Mesenteric fat pad (tissue), 1 donor: ENCODE measurements around the gene SCN1B. TPM values are rescaled to one million over a fixed set of nuclear protein-coding genes. Genes with fewer than 3 reads are reported as not detected.
A peak's percentile ranks its signal among the peaks of the same experiment; 100 is the strongest.
"Not testable (repeated sequence)": the region's sequence is repeated elsewhere in the genome, so short reads cannot be mapped to it uniquely, and the experiment has no call there.

Experiments
- DNase-seq: peaks from one replicate; pipeline ENCODE4 v3.0.0-alpha.2; 2020; ENCODE audit warnings: low spot score
- total RNA-seq: library from RNA; stranded (reverse); fragmentation: NEBNext Ultra II Directional; extraction: Animal tissue kit (Norgen Biotek cat#: 25700); gene quantifications from one replicate; pipeline ENCODE4 v1.2.1, GENCODE V29; 2021
- donor health status: DM: yes; HTN: yes; CAD: no.

The SCN1B gene
- total RNA-seq, 1 donor from 2014 or later: 17.3 TPM

DNA sequence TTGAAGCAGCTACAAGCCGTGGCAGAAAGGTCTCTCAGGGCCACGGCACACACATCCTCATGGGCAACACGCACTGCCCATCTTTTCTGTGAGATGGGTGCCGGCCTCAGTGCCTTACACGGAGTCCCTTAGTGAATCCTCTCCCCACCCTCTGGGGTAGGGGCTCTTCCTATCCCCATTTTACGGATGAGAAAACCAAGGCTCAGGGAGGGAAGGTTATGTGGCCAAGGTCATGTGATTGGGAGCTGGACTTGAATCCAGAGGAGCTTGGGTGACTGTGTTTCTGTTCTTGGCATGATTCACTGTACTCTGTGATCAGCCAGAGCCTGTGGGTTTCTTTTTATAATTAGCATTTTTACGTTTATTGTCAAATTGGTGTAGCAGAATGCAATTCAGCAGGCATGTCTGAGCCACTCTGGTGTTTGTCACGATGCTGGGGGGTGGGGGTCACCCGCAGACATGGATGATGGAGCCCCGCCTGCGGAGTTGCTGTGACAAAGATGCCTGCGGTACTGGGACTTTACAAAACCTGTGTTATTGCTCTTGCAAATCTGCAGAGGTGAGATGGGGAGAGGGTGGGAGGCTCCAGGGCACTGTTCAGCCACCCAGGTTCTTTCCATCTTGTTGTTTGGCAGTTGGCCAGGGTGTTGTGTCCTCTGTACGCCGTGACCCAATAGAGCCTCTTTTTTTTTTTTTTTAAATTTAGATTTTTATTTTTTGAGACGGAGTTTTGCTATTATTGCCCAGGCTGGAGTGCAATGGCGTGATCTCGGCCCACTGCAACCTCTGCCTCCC lies 4.5 kb downstream of the SCN1B start:
- no peak for DNase-seq

DNA sequence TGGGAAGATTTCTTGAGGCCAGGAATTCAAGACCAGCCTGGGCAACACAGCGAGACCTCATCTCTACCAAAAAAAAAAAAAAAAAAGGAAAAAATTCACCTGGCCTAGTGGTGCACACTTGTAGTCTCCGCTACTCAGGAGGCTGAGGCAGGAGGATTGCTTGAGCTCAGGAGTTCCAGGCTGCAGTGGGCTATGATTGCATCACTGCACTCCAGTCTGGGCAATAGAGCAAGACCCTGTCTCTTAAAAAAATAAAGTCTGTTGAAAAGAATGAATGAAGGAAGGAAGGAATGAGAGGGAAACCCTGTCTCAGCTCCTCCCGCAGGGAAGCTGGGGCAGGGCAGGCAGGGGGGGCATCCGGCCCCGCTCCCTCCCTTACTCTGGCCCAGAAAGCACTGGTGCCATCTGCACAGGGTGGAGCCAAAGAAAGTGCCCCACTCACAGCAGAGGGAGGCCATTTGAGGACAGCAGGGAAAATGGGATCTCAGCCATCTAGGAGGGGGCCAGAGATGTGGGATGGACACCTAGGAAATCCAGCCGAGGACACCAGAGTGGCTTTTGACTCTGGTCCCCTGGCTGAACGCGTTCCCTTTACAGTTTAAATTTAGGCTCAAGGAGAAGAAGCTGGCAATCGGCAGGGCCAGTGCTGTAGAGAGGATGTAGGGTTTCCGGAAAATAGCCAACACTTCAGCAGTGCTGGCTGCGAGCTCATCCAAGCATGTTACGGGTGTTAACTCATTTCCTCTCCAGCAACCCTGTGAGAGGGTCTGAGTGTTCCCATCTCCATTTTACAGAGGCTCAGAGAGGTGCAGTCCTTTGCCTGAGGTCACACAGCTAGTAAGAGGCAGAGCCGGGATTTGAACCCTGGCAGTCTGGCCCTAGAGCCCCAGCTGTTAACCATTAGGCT lies 7.7 kb downstream of the SCN1B start:
- no peak for DNase-seq

DNA sequence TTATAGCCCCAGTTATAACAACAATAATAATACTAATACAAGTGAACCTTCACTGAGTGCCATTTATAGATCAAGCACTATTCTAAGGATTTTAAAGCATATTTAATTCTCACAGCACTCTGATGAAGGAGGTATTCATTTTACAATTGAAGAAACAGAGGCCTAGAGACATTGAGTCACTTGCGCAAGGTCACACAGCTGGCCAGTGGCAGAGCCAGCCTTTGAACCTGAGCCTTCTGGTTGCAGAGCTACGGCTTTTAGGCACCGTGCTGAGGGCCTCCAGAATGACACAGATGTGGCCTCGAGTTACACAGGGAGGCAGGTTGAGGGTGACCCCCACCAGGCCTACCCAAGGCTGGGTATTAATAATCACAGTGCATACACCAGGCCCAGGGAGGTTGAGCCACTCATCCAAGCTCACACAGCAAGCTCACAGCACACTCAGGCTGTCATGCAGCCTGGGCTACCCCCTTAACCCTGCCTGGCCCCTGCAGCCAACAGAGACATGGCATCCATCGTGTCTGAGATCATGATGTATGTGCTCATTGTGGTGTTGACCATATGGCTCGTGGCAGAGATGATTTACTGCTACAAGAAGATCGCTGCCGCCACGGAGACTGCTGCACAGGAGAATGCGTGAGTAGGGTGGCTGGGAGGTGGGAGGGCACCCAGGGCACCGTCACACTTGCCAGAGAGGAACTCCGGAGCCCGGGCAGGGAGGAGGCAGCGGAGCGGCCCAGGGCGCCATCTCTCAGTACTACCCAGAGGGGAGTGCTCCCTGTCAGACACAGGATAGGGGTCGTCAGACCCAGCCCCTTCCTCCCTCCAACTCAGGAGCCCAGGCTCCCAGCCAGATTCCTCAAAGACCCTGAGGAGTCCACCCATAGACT lies 8.6 kb downstream of the SCN1B start:
- DNase-seq: no peak

DNA sequence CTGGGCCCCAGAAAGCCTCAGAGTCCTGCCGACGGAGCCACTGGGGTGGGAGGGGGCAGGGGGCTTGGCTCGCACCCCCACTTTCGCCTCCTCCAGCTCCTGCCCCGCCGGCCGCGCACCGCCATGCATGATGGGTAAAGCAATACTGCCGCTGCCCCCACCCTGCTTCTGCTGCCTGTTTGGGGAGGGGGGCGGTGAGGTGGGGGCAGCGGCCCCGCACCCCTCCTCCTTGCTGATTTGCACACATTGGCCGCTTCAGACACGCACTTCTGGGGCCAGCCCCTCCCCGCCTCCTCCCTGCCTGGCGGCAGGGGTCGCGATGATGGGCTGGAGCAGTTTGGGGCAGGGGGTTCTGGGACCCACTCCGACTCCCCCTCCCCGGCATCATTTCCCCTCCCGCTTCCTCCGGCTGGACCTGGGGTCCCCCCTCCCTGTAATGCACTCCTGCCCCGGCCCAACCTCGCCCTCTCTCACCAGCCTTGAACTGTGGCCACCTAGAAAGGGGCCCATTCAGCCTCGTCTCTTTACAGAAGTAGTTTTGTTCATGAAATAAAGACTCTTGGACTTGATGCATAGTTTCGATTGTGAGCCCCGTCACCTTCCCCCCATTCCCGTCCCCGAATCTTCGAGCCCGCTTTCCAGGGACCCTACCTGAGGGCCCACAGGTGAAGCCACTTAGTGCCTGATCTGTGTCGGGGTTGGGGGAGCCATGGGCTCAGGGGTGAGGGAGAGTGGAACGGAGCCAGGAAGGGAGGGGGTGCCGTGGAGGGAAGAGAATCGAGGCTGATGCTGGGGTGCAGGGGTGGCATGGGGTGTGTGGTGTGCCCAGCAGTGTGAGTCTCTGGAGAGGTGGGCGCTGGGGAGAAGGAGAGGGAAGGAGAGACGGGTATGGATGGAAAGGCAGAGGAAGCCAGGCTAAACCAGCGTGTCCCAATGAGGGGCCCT lies 9.9 kb downstream of the SCN1B start:
- DNase-seq: no peak

DNA sequence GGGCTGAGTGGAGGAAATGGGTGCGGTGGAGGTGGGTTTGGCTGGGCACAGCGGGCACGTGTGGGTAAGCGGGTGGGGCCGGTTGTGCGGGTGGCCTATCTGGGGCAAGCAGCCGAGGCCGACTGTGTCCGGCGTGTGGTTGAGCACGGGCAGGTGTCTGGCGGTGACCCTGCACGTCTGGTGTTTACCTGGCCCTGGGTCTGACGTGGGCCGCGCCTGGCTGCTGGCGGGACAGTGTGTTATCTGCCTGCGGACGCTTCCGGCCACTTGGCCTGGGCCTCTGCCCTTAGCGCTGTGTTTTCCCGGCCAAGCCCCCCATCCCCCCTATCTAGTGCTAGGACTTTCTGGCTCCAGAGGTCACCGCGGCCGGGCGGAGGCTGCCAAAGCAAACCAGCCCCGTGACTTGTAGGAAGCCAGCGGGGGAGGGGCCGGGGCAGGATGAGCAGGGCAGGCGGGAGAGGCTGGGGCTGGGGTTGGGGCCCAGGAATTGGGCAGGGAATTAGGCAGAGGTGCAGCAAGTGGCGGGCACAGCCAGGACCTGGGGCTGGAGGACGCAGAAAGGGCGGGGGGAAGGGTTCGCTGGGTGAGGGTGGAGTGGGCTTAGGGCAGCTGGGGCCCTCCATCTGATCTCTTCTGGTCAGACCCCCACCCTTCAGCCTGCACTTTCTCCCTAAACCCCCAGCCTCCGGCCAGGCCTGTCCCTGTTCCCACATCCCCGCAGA lies 10.7 kb downstream of the SCN1B start:
- peak; percentile 93 for DNase-seq

DNA sequence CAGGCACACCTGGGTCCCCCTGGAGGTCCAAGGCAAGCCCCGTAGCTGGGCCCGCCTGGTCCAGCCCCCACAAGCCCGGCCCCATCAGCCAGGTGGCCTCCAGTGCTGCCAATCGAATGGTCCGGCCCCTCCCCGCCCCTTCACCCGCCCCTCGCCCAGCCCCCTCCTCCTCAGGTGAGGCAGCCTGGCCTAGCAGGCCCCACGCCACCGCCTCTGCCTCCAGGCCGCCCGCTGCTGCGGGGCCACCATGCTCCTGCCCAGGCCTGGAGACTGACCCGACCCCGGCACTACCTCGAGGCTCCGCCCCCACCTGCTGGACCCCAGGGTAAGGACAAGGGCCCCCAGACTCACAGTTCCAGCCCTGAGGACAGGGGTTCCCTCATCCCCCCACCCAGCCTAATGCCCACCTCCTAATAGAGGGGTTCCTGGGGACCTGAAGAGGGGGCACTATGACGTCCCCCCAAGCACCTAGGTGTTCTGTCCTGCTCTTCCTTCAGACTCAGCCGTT lies 11.3 kb downstream of the SCN1B start, which contains the start of gene HPN:
HPN (plus strand) TSS at position 174 of the 508 bp plus-strand sequence. CDS start 786 bp downstream, outside the sequence.
- no peak for DNase-seq

DNA sequence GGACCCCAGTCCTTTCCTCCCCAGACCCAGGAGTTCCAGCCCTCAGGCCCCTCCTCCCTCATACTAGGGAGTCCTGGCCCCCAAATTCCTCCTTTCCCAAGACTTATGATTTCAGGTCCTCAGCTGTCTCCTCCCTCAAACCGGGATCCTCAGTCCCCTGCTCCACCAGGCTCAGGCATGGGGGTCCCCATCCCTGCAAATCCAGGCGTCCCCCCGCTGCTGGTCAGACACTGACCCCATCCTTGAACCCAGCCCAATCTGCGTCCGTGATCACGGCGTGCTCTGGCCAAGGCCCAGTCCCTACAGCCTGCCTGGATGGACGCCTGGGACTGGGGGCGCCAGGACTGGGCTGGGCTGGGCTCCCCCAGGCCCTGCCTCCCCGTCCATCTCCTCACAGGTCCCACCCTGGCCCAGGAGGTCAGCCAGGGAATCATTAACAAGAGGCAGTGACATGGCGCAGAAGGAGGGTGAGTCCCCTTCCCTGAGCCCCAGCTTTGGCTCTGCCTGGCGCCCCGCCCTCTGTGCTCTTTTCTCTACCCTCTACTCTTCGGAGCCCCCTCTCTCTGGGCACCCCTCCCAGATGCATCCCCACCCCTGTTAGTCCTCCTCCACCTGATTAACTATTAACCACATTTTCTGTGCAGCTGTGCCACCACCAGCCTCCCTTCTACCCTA lies 11.9 kb downstream of the SCN1B start:
- no peak for DNase-seq

DNA sequence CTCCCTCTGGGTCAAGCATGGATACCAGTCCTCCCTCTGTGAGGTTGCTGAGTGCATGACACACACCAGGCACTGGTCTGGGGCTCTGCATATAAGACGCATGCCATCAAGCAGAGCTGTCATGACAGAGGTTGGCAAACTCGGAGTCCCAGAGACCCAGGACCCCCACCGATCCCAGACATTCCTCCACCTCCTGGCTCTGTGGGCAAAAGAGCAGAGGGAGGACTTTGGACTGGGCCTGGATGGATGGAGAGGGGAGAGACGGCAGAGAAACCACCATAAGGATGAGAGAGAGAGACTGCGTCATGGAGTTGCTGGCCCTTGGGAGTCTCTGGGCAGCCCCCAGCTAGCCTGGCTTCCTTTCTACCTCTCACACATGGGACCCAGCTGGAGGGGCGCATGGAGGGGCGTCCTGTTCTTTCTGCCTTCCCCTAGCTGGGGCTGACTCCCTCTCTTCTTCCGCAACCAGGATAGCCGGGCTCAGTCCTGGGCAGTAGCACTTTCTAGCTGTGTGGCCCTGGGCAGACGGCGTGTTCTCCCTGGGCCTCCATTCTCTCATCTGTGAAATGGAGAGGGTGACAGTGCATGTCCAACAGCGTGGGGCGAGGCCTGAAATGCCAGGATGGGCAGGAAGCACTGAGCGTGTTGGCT lies 12.8 kb downstream of the SCN1B start:
- DNase-seq: no peak

DNA sequence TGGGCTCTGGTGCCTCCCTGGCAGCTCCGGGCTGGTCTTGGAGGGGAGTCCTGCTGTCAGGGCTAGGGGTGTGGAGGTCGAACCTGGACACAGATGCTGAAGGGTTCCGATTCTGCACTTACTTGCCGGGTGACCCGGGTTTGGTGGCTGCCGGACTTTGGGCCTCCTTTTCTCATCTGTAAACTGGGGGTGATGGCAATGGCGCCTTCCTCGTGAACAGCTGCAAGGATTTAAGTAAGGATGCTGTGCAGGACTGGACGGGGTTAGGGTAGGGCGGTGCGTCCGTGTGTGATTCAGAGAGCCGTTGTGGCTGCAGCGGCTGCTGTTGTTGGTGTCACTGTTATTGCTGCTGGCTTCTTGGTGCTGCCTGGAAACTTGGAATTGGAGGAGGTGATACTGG lies 13.6 kb downstream of the SCN1B start:
- no peak for DNase-seq

DNA sequence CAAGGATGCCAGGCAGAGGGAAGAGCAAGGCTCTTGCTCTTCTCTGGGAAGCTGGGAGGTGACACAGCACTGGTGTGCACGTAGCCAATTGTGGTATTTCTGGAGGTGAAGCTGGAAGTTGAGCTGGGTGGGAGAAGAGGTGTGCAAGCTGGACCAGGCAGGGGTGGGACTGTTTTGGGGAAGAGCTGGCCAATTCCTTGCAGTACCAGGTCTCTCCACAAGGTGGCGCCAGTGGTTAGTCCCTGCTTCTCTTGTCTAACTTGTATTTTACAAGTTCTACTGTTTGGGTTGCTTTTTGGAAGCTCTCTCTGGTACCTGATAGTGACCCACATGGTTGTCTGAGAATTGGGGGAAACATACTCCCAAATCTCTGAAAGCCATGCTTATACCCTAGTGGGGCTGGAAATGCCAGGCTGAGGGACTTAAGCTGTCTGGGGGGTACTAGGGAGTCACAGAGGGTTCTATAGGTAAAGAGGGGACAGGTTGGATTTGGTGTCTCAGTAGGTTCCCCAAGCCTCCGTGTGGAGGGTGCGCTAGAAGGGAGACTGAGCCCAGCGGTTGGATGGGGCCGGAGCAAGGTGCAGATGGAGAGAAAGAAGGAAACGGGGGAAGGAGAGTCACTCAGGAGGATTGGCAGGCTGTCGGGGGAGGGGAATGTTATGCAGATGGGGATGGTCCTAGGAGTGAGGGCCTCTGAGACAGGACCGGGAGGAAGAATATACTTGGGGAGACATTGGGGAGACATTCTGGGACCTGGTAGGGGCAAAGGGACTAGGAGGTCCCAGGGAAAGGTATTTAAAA lies 14.2 kb downstream of the SCN1B start:
- no peak for DNase-seq

DNA sequence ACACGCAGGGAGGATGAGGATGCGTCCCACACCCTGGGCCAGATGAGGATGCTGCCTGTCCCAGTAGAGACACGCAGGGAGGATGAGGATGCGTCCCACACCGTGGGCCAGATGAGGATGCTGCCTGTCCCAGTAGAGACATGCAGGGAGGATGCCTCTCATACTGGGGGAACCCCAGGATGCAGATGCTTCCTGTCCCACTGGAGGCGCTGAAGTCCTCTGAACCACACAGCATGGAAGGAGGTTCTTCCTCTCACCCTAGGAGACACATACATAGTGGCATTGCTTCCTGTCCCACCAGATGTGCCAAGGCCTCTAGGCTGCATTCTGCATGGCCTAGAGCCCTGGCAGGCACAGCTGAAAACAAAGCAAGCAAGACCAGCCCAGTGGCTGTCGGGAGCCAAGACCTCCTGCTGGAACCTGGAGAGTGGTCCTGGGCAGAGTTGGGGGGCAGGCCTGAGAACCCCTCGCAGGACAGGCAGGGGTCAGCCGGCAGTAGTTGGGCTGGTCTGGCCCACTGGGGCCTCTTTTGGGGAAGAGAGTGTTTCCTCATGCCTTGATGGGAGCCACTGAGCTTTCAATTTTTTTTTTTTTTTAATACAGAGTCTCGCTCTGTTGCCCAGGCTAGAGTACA lies 15.5 kb downstream of the SCN1B start:
- DNase-seq: no peak

DNA sequence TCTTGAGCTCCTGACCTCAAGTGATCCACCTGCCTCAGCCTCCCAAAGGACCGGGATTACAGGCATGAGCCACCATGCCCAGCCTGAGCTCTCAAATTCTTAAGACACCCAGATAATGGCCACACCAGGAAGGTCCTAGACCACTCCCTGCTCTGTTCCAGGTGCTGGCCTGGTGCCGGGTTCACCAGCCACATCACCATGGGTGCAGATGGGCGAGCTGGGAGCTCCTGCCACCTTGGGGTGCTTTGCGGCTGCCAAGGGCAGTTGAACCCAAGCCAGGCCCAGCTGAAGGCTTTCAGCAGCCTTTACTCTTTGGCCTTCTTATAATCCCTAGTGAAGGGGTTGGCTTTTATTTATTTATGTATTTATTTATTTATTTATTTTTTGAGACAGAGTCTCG lies 16.2 kb downstream of the SCN1B start:
- no peak for DNase-seq

DNA sequence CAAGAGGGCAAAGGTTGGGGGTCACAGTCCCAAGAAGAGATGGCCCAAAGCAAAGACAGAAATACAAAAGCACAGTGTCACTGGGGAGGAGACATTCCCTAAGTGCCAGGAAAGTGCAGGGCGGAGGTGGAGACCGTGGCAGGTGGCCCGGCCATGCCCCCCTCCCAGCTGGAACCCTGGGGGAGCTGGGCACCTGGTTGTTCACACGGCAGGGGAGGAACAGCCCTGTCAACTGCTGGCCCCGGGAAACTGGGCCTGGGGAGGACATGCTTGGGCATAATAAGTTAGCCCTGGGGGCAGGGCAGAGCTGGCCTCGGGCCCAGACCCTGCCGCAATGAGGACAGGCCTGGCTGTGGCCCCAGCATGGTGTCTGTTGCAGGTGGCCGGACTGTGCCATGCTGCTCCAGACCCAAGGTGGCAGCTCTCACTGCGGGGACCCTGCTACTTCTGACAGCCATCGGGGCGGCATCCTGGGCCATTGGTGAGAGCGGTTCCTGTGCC lies 18.7 kb downstream of the SCN1B start:
- no peak for DNase-seq

DNA sequence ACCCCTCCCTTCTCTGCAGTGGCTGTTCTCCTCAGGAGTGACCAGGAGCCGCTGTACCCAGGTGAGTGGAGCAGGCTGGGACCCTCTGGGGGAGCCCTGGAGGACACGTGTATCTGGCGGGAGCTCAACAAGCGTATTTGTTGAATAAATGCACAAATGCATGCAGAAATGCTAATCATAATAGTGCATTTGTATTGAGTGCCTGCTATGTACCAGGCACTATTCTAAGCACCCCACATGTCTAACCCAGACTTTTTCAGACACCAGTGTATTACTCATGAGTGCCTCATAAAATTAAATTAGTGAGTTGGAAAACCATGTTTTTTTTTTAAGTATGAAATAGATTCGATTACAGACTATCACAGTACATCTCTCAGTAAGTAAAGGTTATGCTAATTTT lies 19.2 kb downstream of the SCN1B start:
- DNase-seq: no peak

DNA sequence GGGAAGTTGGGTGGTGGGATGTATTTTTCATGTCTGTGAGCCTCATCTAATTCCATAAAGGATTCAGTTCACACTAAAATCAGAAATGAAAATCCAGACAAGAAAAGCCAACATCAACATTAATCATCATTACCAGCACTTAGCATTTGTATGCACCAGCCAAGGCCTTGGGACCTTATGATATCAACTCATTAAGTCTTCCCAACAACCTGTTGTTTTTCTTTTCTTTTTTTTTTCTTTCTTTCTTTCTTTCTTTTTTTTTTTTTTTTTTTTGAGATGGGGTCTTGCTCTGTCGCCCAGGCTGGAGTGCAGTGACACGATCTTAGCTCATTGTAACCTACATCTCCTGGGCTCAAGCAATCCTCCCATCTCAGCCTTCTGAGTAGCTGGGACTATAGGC lies 20.4 kb downstream of the SCN1B start:
- not testable (repeated sequence) for DNase-seq

DNA sequence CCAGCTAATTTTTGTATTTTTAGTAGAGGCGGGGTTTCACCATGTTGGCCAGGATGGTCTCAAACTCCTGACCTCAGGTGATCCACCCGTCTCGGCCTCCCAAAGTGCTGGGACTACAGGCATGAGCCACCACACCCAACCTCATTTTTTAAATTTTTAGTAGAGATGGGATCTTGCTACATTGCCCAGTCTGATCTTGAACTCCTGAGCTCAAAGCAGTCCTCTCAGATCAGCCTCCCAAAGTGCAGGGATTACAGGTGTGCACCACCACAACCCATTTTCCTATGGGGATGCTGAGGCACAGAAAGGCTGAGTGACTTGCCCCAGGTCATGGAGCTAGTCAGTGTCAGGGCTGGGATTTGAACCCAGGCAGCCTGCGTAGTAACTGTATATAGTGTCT lies 21.0 kb downstream of the SCN1B start:
- not testable (repeated sequence) for DNase-seq

DNA sequence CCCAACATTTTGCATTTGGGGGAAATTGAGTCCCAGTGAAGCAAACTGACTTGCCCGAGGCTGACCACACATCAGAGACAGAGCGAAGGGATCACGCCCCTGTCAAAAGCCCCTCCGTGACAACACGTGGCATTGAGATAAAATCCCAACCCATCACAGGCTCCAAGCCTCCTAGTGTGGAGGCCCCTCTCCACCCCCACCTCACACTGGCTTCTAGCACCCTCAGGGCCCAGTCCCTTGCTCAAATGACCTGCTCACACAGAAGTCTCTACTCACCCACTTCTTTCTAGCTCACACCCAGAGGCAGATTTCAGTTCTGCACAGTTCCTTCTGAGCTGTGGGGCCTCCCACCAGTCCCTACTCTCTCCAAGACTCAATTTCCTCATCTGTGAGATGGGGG lies 21.5 kb downstream of the SCN1B start:
- no peak for DNase-seq
